GM23338 (cell line): ENCODE measurements around the gene SNRPA. TPM values are rescaled to one million over a fixed set of nuclear protein-coding genes. Genes with fewer than 3 reads are reported as not detected.

Experiments used
- ATAC-seq: fragments of 200-7000 bp; cut with Tn5 transposase; 3 replicates; pipeline ENCODE4 v1.9.1; 2020
- DNase-seq: peaks from one replicate; pipeline ENCODE4 v3.0.0-alpha.2; 2015; ENCODE audit warnings: low spot score
- H2AFZ ChIP-seq: fragments of 200-600 bp; sonication (generic); 2 replicates; pipeline ENCODE4 v1.8.0; 2016; ENCODE audit warnings: antibody characterized with exemption, mild to moderate bottlenecking, moderate library complexity
- H3F3A ChIP-seq: fragments of 200-600 bp; sonication (generic); replicated peaks from 2 replicates; pipeline ENCODE4 v1.8.0; 2017; ENCODE audit warnings: antibody characterized with exemption, mixed run types, low read depth
- H3K27ac ChIP-seq: fragments of 200-600 bp; sonication (generic); 2 replicates; pipeline ENCODE4 v1.6.1; 2016; ENCODE audit warnings: low read depth
- H3K27me3 ChIP-seq: fragments of 200-600 bp; sonication (generic); 2 replicates; pipeline ENCODE4 v1.8.0; 2016; ENCODE audit warnings: mild to moderate bottlenecking, mixed run types, moderate library complexity; ENCODE audit not compliant: insufficient read depth
- H3K36me3 ChIP-seq: fragments of 200-600 bp; sonication (generic); 2 replicates; pipeline ENCODE4 v1.8.0; 2016; ENCODE audit warnings: mild to moderate bottlenecking; ENCODE audit not compliant: insufficient read depth
- H3K4me1 ChIP-seq: fragments of 200-600 bp; sonication (generic); 2 replicates; pipeline ENCODE4 v1.8.0; 2016; ENCODE audit warnings: mild to moderate bottlenecking, moderate library complexity; ENCODE audit not compliant: insufficient read depth
- H3K4me2 ChIP-seq: fragments of 200-600 bp; sonication (generic); 2 replicates; pipeline ENCODE4 v1.7.1; 2017; ENCODE audit warnings: mixed run types
- H3K4me3 ChIP-seq: fragments of 200-600 bp; sonication (generic); 2 replicates; pipeline ENCODE4 v1.6.1; 2016; ENCODE audit warnings: mixed run types
- H3K79me2 ChIP-seq: fragments of 200-600 bp; sonication (generic); replicated peaks from 2 replicates; pipeline ENCODE4 v1.8.0; 2017; ENCODE audit warnings: mild to moderate bottlenecking; ENCODE audit not compliant: insufficient read depth
- H3K9me2 ChIP-seq: fragments of 200-600 bp; sonication (generic); 2 replicates; pipeline ENCODE4 v1.8.0; 2017; ENCODE audit not compliant: insufficient read depth
- H4K20me1 ChIP-seq: fragments of 200-600 bp; sonication (generic); replicated peaks from 2 replicates; pipeline ENCODE4 v1.8.0; 2017; ENCODE audit warnings: mild to moderate bottlenecking; ENCODE audit not compliant: insufficient read depth
- H3K27ac Mint-ChIP-seq: 2 replicates; pipeline ENCODE4 v1.8.0; 2020; ENCODE audit warnings: inconsistent platforms, mild to moderate bottlenecking, moderate library complexity, mixed read lengths
- H3K27me3 Mint-ChIP-seq: 3 replicates; pipeline ENCODE4 v1.8.0; 2022; ENCODE audit warnings: low read depth, mild to moderate bottlenecking, moderate library complexity, mixed read lengths, inconsistent platforms; ENCODE audit not compliant: insufficient read depth, poor library complexity
- H3K36me3 Mint-ChIP-seq: 3 replicates; pipeline ENCODE4 v1.8.0; 2021; ENCODE audit warnings: low read depth, mild to moderate bottlenecking, inconsistent platforms, moderate library complexity, mixed read lengths
- H3K4me1 Mint-ChIP-seq: 3 replicates; pipeline ENCODE4 v1.8.0; 2020; ENCODE audit warnings: mild to moderate bottlenecking, inconsistent platforms, mixed read lengths
- H3K4me3 Mint-ChIP-seq: 3 replicates; pipeline ENCODE4 v1.8.0; 2021; ENCODE audit warnings: moderate library complexity, mild to moderate bottlenecking, inconsistent platforms, mixed read lengths
- H3K9me3 Mint-ChIP-seq: 3 replicates; pipeline ENCODE4 v1.8.0; 2020; ENCODE audit warnings: moderate library complexity, mild to moderate bottlenecking, inconsistent platforms, mixed read lengths
- CREB1 ChIP-seq: fragments of 250-450 bp; sonication (Bioruptor Pico); IDR thresholded peaks from 2 replicates; pipeline ENCODE4 v1.5.0; 2020; ENCODE audit warnings: low read depth, mild to moderate bottlenecking, moderate library complexity
- CTCF ChIP-seq, 2 experiments: fragments of 200-600 bp in 1 of 2; sonication (generic) in 1 of 2; conservative IDR thresholded peaks; 2 replicates each; pipeline versions ENCODE4 v1.5.1 to v1.6.1; 2016 to 2017; ENCODE audit warnings: antibody characterized with exemption in 2 of 2, low read depth in 2 of 2, mild to moderate bottlenecking in 2 of 2, moderate library complexity in 1 of 2
- ETS1 ChIP-seq: IDR thresholded peaks from 2 replicates; pipeline ENCODE4 v1.6.1; 2016; ENCODE audit warnings: antibody characterized with exemption
- EZH2 ChIP-seq: fragments of 200-600 bp; sonication (generic); IDR thresholded peaks from one replicate; pipeline ENCODE4 v1.8.0; 2017; ENCODE audit warnings: antibody characterized with exemption, mild to moderate bottlenecking, low read depth; ENCODE audit not compliant: unreplicated experiment
- EZH2phosphoT487 ChIP-seq: fragments of 200-600 bp; sonication (generic); IDR thresholded peaks from one replicate; pipeline ENCODE4 v1.8.1; 2018; ENCODE audit warnings: antibody characterized with exemption; ENCODE audit not compliant: unreplicated experiment
- JUNB ChIP-seq: IDR thresholded peaks from one replicate; pipeline ENCODE4 v1.6.1; 2016; ENCODE audit warnings: antibody characterized with exemption; ENCODE audit not compliant: unreplicated experiment
- NANOG ChIP-seq: IDR thresholded peaks from 2 replicates; pipeline ENCODE4 v1.6.1; 2016; ENCODE audit warnings: antibody characterized with exemption, borderline replicate concordance
- POLR2AphosphoS5 ChIP-seq: IDR thresholded peaks from 2 replicates; pipeline ENCODE4 v1.6.1; 2016; ENCODE audit warnings: antibody characterized with exemption, low read depth
- REST ChIP-seq: IDR thresholded peaks from one replicate; pipeline ENCODE4 v1.6.1; 2018; ENCODE audit warnings: antibody characterized with exemption; ENCODE audit not compliant: unreplicated experiment
- STAT1 ChIP-seq: IDR thresholded peaks from one replicate; pipeline ENCODE4 v1.6.1; 2016; ENCODE audit warnings: antibody characterized with exemption; ENCODE audit not compliant: unreplicated experiment
- ZNF114 ChIP-seq: fragments of 250-450 bp; sonication (Bioruptor Pico); IDR thresholded peaks from 2 replicates; pipeline ENCODE4 v1.5.0; 2020; ENCODE audit warnings: mild to moderate bottlenecking, moderate library complexity
- ZNF331 ChIP-seq: fragments of 250-450 bp; sonication (Bioruptor Pico); IDR thresholded peaks from 2 replicates; pipeline ENCODE4 v1.5.0; 2020; ENCODE audit warnings: low read depth, mild to moderate bottlenecking, moderate library complexity
- ZNF462 ChIP-seq: fragments of 250-450 bp; sonication (Bioruptor Pico); IDR thresholded peaks from 2 replicates; pipeline ENCODE4 v1.5.0; 2020; ENCODE audit warnings: mild to moderate bottlenecking, moderate library complexity
- polyA plus RNA-seq: library from polyadenylated mRNA; unstranded; fragments of >200 nt; fragmentation: Nextera tagmentation; extraction: Ambion mirVana; gene quantifications from 2 replicates; pipeline ENCODE4 v1.2.1, GENCODE V29; 2016
- total RNA-seq: library from RNA; depleted of rRNA; stranded (reverse); fragments of >200 nt; shearing (Covaris generic); gene quantifications from 2 replicates; pipeline ENCODE4 v1.2.3, GENCODE V29; 2014

SNRPA gene
- total and polyA plus RNA-seq, 2 experiments from 2014 or later: 295 to 326 TPM

GRCh38 chr19:40759352-40759751 lies 8.3 kb downstream of the SNRPA start:
- Histone ChIP-seq H3K4me1 (peaks cover 5% of the 10 kb centered on the region; the same call in 1 of the 2 replicates), H4K20me1 (peaks cover 73% of the 10 kb centered on the region), H3K79me2 (peaks cover 63% of the 10 kb centered on the region), H3K27ac (no peak overlapping the region), H3K27me3 (no peaks in the 10 kb centered on the region), H2AFZ (no peak overlapping the region), H3F3A (peaks cover 60% of the 10 kb centered on the region), H3K36me3 (peaks cover 78% of the 10 kb centered on the region), H3K4me3 (no peak overlapping the region), H3K9me2 (no peaks in the 10 kb centered on the region), H3K4me2 (no peak overlapping the region)
- peaks cover under 1% of the 10 kb centered on the region for H3K27me3 Mint-ChIP-seq
- TF ChIP-seq ZNF114 (CRISPR knock-in tag): no peak
- TF ChIP-seq EZH2: no peak
- no peak for TF ChIP-seq ZNF331
- TF ChIP-seq ETS1: no peak
- TF ChIP-seq EZH2phosphoT487: no peak
- TF ChIP-seq NANOG: no peak
- TF ChIP-seq ZNF462 (CRISPR knock-in tag): no peak
- no peak for TF ChIP-seq POLR2AphosphoS5
- no peak for TF ChIP-seq REST
- no peak for TF ChIP-seq JUNB
- no peak for TF ChIP-seq CREB1 (CRISPR knock-in tag)
- TF ChIP-seq STAT1: no peak
- no peak for TF ChIP-seq CTCF (conservative IDR thresholded peaks at IDR 0.05; ENCODE audit: low read depth in 2 of 2)
- no peak for DNase-seq
- peaks cover 11% of the 10 kb centered on the region for H3K4me1 Mint-ChIP-seq
- no peak for ATAC-seq
- no peaks in the 10 kb centered on the region for H3K9me3 Mint-ChIP-seq
- H3K36me3 Mint-ChIP-seq: peaks cover 95% of the 10 kb centered on the region
- H3K4me3 Mint-ChIP-seq: no peak overlapping the region
- no peak overlapping the region for H3K27ac Mint-ChIP-seq
